Esophagus squamous epithelium (tissue), 5 donors: Measurements from ENCODE around the gene KRTAP19-5. TPM values are rescaled to one million over a fixed set of nuclear protein-coding genes. Genes with fewer than 3 reads are reported as not detected.

Experiments used
- DNase-seq: peaks from one replicate; lab custom pipeline; 2025; lab: John Stamatoyannopoulos, UW
- H3K27ac ChIP-seq, 4 donors: fragments of 200-600 bp; sonication (generic); one replicate each; pipeline ENCODE4 v1.5.1; 2016 to 2019; ENCODE audit warnings: mild to moderate bottlenecking in 1 of 4
- H3K27me3 ChIP-seq, 4 donors: fragments of 200-600 bp; sonication (generic); 1 replicate in 3 of 4; 2 replicates in 1 of 4; pipeline versions ENCODE4 v1.5.1 to v1.6.0; 2017 to 2021; ENCODE audit warnings: antibody characterized with exemption in 1 of 4
- H3K36me3 ChIP-seq, 3 donors: fragments of 200-600 bp; sonication (generic); one replicate each; pipeline ENCODE4 v1.5.1; 2016 to 2019
- H3K4me1 ChIP-seq, 3 donors: fragments of 200-600 bp; sonication (generic); one replicate each; pipeline ENCODE4 v1.5.1; 2017 to 2019
- H3K4me3 ChIP-seq, 4 donors: fragments of 200-600 bp; sonication (generic); 1 replicate in 3 of 4; 2 replicates in 1 of 4; pipeline ENCODE4 v1.5.1; 2016 to 2019; ENCODE audit warnings: mild to moderate bottlenecking in 2 of 4, moderate library complexity in 1 of 4
- H3K9me3 ChIP-seq, 3 donors: fragments of 200-600 bp; sonication (generic); one replicate each; pipeline ENCODE4 v1.5.1; 2016 to 2019
- CTCF ChIP-seq, 6 experiments: fragments of 450-650 bp in 4 of 6; fragments of 200-600 bp in 2 of 6; sonication (generic) in 2 of 6; IDR thresholded peaks; one replicate each; pipeline ENCODE4 v1.5.1; 2016 to 2019; ENCODE audit warnings: antibody characterized with exemption in 6 of 6, mild to moderate bottlenecking in 4 of 6, moderate library complexity in 4 of 6
- POLR2A ChIP-seq, 4 donors: fragments of 450-650 bp; IDR thresholded peaks; one replicate each; pipeline ENCODE4 v1.6.1; 2017; ENCODE audit warnings: antibody characterized with exemption in 4 of 4, mild to moderate bottlenecking in 4 of 4, moderate library complexity in 3 of 4
- WGBS, 2 donors: methylation state at CpG; one replicate each; pipeline ENCODE4 v1.1.5; 2018; 5-methylcytosine and 5-hydroxymethylcytosine counted together
- intact Hi-C: fragments of 100-400 bp; cut with DNase I; formaldehyde crosslinking; loops from one replicate; pipeline ENCODE4 v1.15.0; 2022
- total RNA-seq, 4 donors: library from RNA; depleted of rRNA; stranded (reverse); fragments of >200 nt; gene quantifications; one replicate each; pipeline ENCODE4 v1.1.0, GENCODE V29; 2016
- donor health status: DM: yes; HTN: yes; CAD: no.

KRTAP19-5 gene
- total RNA-seq, 4 donors from 2014 or later = not detected

GRCh38 chr21:30497065-30497464 lies 4.9 kb downstream of the KRTAP19-5 start, which contains the start of gene KRTAP19-4:
KRTAP19-4 (minus strand) TSS chr21:30497165; CDS start chr21:30497110, 55 bp downstream.
- Histone ChIP-seq H3K27ac (no peak within 1 kb of the TSS), H3K27me3 (no peaks in the 10 kb centered on the region), H3K36me3 (no peaks in the 10 kb centered on the region), H3K4me3 (no peak within 1 kb of the TSS), H3K9me3 (no peaks in the 10 kb centered on the region), H3K4me1 (no peaks in the 10 kb centered on the region)
- DNase-seq = no peak
- intact Hi-C loops = no loop called here
- TF ChIP-seq POLR2A (IDR thresholded peaks at IDR 0.05) (no peak), CTCF (IDR thresholded peaks at IDR 0.05) (no peak)
- WGBS, 2 donors = 61 to 68% methylated on average over 4 of the region's 4 CpGs

- intact Hi-C loops = no loop called here
- Histone ChIP-seq H3K36me3 (no peaks in the 10 kb centered on the region), H3K27ac (no peak within 1 kb of the TSS), H3K4me1 (no peaks in the 10 kb centered on the region), H3K9me3 (peaks cover 0 to 3% (median 0%) of the 10 kb centered on the region in 3 donors), H3K4me3 (no peak within 1 kb of the TSS), H3K27me3 (no peaks in the 10 kb centered on the region)
- 80 to 84% methylated on average over 2 of the region's 2 CpGs for WGBS, 2 donors
- no peak for TF ChIP-seq CTCF (IDR thresholded peaks at IDR 0.05)
- TF ChIP-seq POLR2A (IDR thresholded peaks at IDR 0.05) = no peak
- DNase-seq = no peak
Observed at GRCh38 chr21:30491963-30492428, 9.9 kb downstream of the KRTAP19-5 start, which contains the start of gene KRTAP19-3. KRTAP19-3 (minus strand) TSS chr21:30492013; CDS start chr21:30491957, 56 bp downstream.

DNA sequence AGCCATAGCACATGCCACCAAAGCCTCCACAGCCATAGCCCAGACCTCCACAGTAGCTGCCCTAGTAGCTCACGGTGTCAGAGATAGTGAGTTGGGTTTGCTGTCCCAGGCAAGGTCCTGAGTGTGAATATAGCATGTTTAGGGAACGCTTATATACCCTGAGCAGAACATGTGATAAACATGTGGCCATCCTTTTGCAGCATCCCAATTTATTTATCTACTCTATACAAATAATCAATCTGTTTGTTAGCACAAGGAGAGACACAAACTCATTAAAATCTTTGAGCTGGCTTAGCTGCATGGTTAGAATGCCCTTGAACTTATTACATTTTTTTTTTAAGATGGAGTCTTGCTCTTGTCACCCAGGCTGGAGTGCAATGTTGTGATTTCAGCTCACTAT lies 14.6 kb downstream of the KRTAP19-5 start, which contains the start of gene KRTAP19-2:
TSS of gene KRTAP19-2 (minus strand) at position 101 of the 400 bp plus-strand sequence. CDS start at position 13, 88 bp downstream.
- intact Hi-C loops = no loop called here
- 71 to 100% methylated on average over 1 to 2 of the region's 2 CpGs for WGBS, 2 donors
- Histone ChIP-seq H3K4me1 (no peaks in the 10 kb centered on the region), H3K4me3 (no peak within 1 kb of the TSS), H3K36me3 (no peaks in the 10 kb centered on the region), H3K9me3 (peaks cover 0 to 11% (median 8%) of the 10 kb centered on the region in 3 donors), H3K27me3 (no peaks in the 10 kb centered on the region), H3K27ac (no peak within 1 kb of the TSS)
- TF ChIP-seq CTCF (IDR thresholded peaks at IDR 0.05) (no peak), POLR2A (IDR thresholded peaks at IDR 0.05) (no peak)
- no peak for DNase-seq

DNA sequence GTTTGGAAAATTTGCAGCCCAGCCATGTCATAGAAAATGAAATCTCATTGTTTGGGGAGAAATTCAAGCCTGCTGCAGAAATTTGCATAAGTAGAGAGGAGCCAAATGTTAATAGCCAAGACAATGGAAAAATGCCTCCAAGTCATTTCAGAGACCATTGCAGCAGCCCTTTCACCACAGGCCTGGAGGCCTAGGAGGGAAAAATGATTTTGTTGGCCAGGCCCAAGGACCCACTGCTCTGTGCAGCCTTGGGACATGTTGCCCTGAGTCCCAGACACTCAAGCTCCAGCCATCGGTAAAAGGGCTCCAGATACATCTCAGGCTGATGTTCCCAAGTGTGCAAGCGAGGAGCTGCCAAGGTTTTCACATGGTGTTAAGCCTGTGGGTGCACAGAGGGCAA lies 15.8 kb downstream of the KRTAP19-5 start:
- 53% methylated on average over 2 of the region's 2 CpGs; no CpG with 5 or more reads in 1 of the 2 donors for WGBS, 2 donors
- H3K27me3 ChIP-seq = no peaks in the 10 kb centered on the region
- no peak overlapping the region for H3K27ac ChIP-seq
- H3K9me3 ChIP-seq = peaks cover 0 to 11% (median 8%) of the 10 kb centered on the region in 3 donors
- TF ChIP-seq CTCF (IDR thresholded peaks at IDR 0.05) = no peak
- TF ChIP-seq POLR2A (IDR thresholded peaks at IDR 0.05) = no peak
- H3K4me1 ChIP-seq = no peaks in the 10 kb centered on the region
- H3K4me3 ChIP-seq = no peak overlapping the region
- no peak for DNase-seq
- intact Hi-C loops = no loop called here
- no peaks in the 10 kb centered on the region for H3K36me3 ChIP-seq

- no peak for DNase-seq
- Histone ChIP-seq H3K4me1 (no peaks in the 10 kb centered on the region), H3K4me3 (no peak overlapping the region), H3K9me3 (peaks cover 0 to 10% (median 8%) of the 10 kb centered on the region in 3 donors), H3K36me3 (no peaks in the 10 kb centered on the region), H3K27me3 (no peaks in the 10 kb centered on the region), H3K27ac (no peak overlapping the region)
- 38 to 39% methylated on average over 2 of the region's 2 CpGs for WGBS, 2 donors
- intact Hi-C loops = no loop called here
- TF ChIP-seq CTCF (IDR thresholded peaks at IDR 0.05) (no peak), POLR2A (IDR thresholded peaks at IDR 0.05) (no peak)
Observed at GRCh38 chr21:30482130-30482529, 19.8 kb downstream of the KRTAP19-5 start.
